ENCODE measurements around the gene DENND4C. TPM values are rescaled to one million over a fixed set of nuclear protein-coding genes. Genes with fewer than 3 reads are reported as not detected.

Gene DENND4C
- total RNA-seq, 1 donor from 2014 or later, result 41.7 TPM

DNA sequence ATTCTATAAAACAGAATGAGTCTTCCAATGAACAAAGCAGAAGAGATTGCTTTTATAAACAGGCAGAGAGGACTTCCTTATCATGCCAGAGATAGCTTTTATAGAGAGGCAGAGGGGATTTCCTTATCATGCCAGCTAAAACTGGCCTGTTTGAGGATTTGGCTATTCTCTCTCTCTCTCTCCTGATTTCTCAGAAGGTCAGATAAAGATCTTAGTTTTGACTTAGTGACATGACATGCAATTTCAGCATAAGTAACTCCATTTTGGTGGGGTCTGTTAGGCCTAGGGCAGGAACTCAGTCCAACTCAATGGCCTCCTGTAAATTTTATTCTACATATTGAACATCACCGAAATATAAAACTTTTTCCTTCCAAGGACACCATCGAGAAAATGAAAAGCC lies 31.5 kb upstream of the DENND4C start:
- TF ChIP-seq, protein P1, sequence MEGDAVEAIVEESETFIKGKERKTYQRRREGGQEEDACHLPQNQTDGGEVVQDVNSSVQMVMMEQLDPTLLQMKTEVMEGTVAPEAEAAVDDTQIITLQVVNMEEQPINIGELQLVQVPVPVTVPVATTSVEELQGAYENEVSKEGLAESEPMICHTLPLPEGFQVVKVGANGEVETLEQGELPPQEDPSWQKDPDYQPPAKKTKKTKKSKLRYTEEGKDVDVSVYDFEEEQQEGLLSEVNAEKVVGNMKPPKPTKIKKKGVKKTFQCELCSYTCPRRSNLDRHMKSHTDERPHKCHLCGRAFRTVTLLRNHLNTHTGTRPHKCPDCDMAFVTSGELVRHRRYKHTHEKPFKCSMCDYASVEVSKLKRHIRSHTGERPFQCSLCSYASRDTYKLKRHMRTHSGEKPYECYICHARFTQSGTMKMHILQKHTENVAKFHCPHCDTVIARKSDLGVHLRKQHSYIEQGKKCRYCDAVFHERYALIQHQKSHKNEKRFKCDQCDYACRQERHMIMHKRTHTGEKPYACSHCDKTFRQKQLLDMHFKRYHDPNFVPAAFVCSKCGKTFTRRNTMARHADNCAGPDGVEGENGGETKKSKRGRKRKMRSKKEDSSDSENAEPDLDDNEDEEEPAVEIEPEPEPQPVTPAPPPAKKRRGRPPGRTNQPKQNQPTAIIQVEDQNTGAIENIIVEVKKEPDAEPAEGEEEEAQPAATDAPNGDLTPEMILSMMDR (IDR thresholded peaks at IDR 0.05; ENCODE audit: insufficient read depth, low read length, poor library complexity, severe bottlenecking), result no peak
- Histone ChIP-seq H3K27me3 (ENCODE audit: control insufficient read depth, insufficient read depth, low read length) (no peaks in the 10 kb centered on the region), H3K4me3 (ENCODE audit: low read depth, low read length) (no peak overlapping the region), H3K36me3 (ENCODE audit: control insufficient read depth, insufficient read depth, low read length) (no peaks in the 10 kb centered on the region)
- DNase-seq (ENCODE audit: low read depth), result no peak

DNA sequence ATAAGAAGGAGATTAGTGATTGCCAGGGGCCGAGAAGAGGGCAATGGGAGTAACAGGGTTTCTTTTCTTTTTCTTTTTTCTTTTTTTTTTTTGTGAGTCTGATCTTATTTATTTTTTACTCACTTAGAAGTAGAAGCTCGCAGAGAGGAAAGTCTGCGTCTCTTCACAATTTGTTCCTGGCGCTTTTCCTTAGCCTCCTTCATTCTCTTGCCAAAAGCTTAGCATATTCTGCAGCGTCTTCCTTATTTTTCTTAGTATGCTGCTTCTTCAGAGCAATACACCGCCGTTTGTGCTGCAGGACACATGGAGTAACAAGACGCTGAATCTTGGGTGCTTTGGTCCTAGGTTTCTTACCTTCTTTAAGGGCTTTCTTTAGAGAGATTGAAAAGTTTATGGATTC lies 30.3 kb upstream of the DENND4C start:
- DNase-seq (ENCODE audit: low read depth), result no peak
- no peaks in the 10 kb centered on the region for H3K27me3 ChIP-seq (ENCODE audit: control insufficient read depth, insufficient read depth, low read length)
- TF ChIP-seq, protein P1 (IDR thresholded peaks at IDR 0.05; ENCODE audit: insufficient read depth, low read length, poor library complexity, severe bottlenecking), result no peak
- no peak overlapping the region for H3K4me3 ChIP-seq (ENCODE audit: low read depth, low read length)
- no peaks in the 10 kb centered on the region for H3K36me3 ChIP-seq (ENCODE audit: control insufficient read depth, insufficient read depth, low read length)

DNA sequence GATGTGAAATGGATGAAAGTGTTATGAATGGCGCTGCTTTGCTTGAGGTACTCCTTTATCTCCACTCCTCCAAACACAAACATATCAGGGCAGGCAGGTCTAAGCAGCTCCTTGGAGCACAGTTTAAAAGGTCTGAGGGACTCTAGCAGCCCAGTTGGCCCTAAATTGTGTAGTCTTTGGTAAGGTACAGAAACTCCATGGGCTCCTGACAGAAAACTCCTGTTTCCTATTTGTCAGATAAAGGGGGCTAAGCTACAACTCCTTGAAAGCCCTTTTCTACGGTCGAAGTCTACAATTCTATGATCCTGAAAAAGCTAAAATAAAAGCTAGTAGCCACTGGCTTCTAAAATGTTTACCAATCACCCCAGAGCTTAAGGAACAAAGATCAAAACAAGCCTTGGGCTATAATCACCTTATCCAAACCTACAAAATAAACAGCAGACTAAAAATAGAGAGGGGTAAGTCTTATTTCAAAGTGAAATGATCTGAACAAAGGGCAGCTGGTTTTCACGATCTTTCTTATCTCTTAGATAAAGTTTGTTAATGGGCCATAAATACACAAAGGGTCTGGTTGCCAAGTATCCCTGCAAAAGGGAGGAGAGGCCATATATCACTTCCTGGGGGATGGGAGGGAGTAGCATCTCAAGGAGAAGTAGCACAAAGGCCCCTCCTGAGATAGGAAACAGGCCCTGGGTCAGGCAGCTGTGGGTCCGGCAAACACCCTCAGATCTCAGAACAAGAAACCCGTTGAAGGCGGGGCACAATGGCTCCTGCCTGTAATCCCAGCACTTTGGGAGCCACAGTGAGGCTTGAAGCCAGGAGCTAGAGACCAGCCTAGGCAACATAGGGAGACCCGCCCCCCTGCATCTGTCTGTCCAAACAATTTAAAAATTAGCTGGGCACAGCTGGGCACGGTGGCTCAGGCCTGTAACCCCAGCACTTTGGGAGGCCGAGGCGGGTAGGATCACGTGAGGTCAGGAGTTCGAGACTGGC lies 28.3 kb upstream of the DENND4C start:
- DNase-seq (ENCODE audit: low read depth), result no peak
- TF ChIP-seq, protein P1 (IDR thresholded peaks at IDR 0.05; ENCODE audit: insufficient read depth, low read length, poor library complexity, severe bottlenecking), result no peak
- H3K4me3 ChIP-seq (ENCODE audit: low read depth, low read length), result no peak overlapping the region
- no peaks in the 10 kb centered on the region for H3K36me3 ChIP-seq (ENCODE audit: control insufficient read depth, insufficient read depth, low read length)
- no peaks in the 10 kb centered on the region for H3K27me3 ChIP-seq (ENCODE audit: control insufficient read depth, insufficient read depth, low read length)

- DNase-seq (ENCODE audit: low read depth), result no peak
- Histone ChIP-seq H3K36me3 (ENCODE audit: control insufficient read depth, insufficient read depth, low read length) (no peaks in the 10 kb centered on the region), H3K27me3 (ENCODE audit: control insufficient read depth, insufficient read depth, low read length) (no peaks in the 10 kb centered on the region), H3K4me3 (ENCODE audit: low read depth, low read length) (no peak overlapping the region)
- TF ChIP-seq, protein P1 (IDR thresholded peaks at IDR 0.05; ENCODE audit: insufficient read depth, low read length, poor library complexity, severe bottlenecking), result no peak
Measured at GRCh38 chr9:19203058-19203457, 27.4 kb upstream of the DENND4C start.

- DNase-seq (ENCODE audit: low read depth), result no peak
- H3K4me3 ChIP-seq (ENCODE audit: low read depth, low read length), result no peak overlapping the region
Measured at GRCh38 chr9:19208653-19209052, 21.8 kb upstream of the DENND4C start.

More at GRCh38 chr9:19208653-19209052, 21.8 kb upstream of the DENND4C start:
- Histone ChIP-seq H3K36me3 (ENCODE audit: control insufficient read depth, insufficient read depth, low read length) (no peaks in the 10 kb centered on the region), H3K27me3 (ENCODE audit: control insufficient read depth, insufficient read depth, low read length) (no peaks in the 10 kb centered on the region)
- TF ChIP-seq, protein P1 (IDR thresholded peaks at IDR 0.05; ENCODE audit: insufficient read depth, low read length, poor library complexity, severe bottlenecking), result no peak
